ENCODE measurements around the gene PDCD5.
A peak's percentile ranks its signal among the peaks of the same experiment; 100 is the strongest.

Gene PDCD5

DNA sequence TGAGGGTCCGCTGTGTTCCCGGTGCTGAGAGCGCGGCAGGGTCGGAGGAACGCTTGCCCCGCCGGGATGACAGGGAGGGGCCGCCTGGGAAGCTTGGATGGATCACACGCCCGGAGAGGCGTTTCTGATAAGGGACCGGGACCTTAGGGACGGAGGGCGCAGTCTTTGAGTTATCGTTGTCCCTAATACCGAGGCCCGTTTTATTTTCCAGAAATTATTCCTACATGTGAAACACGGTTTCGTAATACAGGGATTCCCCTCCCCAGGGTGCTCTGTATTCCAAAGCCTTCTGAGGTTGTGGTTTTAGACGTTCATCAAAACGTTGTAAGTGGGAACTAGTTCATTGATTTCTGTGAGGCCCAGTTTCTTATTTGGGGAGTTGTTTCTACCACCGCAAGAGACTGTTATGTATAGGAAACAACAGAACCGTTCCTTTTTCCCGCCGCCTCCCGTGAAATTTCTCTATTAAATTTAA lies 752 bp downstream of the PDCD5 start (continued):
- TF ChIP-seq ZNF114 (tag by site-specific recombination; IDR thresholded peaks at IDR 0.05) = no peak
- TF ChIP-seq, protein P1, sequence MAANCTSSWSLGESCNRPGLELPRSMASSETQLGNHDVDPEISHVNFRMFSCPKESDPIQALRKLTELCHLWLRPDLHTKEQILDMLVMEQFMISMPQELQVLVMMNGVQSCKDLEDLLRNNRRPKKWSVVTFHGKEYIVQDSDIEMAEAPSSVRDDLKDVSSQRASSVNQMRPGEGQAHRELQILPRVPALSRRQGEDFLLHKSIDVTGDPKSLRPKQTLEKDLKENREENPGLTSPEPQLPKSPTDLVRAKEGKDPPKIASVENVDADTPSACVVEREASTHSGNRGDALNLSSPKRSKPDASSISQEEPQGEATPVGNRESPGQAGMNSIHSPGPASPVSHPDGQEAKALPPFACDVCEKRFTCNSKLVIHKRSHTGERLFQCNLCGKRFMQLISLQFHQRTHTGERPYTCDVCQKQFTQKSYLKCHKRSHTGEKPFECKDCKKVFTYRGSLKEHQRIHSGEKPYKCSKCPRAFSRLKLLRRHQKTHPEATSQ (tag by site-specific recombination; IDR thresholded peaks at IDR 0.05) = no peak
- TF ChIP-seq ZNF366 (tag by site-specific recombination; conservative IDR thresholded peaks at IDR 0.05) = no peak
- TF ChIP-seq ZNF302 (tag by site-specific recombination; IDR thresholded peaks at IDR 0.05; ENCODE audit: low read depth) = no peak
- TF ChIP-seq ZNF621 (tag by site-specific recombination; IDR thresholded peaks at IDR 0.05) = no peak
- TF ChIP-seq, protein P2, sequence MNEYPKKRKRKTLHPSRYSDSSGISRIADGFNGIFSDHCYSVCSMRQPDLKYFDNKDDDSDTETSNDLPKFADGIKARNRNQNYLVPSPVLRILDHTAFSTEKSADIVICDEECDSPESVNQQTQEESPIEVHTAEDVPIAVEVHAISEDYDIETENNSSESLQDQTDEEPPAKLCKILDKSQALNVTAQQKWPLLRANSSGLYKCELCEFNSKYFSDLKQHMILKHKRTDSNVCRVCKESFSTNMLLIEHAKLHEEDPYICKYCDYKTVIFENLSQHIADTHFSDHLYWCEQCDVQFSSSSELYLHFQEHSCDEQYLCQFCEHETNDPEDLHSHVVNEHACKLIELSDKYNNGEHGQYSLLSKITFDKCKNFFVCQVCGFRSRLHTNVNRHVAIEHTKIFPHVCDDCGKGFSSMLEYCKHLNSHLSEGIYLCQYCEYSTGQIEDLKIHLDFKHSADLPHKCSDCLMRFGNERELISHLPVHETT (tag by site-specific recombination; IDR thresholded peaks at IDR 0.05) = no peak
- TF ChIP-seq, protein P3, sequence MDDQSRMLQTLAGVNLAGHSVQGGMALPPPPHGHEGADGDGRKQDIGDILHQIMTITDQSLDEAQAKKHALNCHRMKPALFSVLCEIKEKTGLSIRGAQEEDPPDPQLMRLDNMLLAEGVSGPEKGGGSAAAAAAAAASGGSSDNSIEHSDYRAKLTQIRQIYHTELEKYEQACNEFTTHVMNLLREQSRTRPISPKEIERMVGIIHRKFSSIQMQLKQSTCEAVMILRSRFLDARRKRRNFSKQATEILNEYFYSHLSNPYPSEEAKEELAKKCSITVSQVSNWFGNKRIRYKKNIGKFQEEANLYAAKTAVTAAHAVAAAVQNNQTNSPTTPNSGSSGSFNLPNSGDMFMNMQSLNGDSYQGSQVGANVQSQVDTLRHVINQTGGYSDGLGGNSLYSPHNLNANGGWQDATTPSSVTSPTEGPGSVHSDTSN (CRISPR knock-in tag; IDR thresholded peaks at IDR 0.05) = no peak
- TF ChIP-seq, protein P4, sequence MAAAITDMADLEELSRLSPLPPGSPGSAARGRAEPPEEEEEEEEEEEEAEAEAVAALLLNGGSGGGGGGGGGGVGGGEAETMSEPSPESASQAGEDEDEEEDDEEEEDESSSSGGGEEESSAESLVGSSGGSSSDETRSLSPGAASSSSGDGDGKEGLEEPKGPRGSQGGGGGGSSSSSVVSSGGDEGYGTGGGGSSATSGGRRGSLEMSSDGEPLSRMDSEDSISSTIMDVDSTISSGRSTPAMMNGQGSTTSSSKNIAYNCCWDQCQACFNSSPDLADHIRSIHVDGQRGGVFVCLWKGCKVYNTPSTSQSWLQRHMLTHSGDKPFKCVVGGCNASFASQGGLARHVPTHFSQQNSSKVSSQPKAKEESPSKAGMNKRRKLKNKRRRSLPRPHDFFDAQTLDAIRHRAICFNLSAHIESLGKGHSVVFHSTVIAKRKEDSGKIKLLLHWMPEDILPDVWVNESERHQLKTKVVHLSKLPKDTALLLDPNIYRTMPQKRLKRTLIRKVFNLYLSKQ (tag by site-specific recombination; IDR thresholded peaks at IDR 0.05; ENCODE audit: borderline replicate concordance) = no peak
- TF ChIP-seq REPIN1 (tag by site-specific recombination; IDR thresholded peaks at IDR 0.05; ENCODE audit: low read depth) = no peak
- TF ChIP-seq ZNF571 (tag by site-specific recombination; IDR thresholded peaks at IDR 0.05) = no peak
- TF ChIP-seq, protein P5, sequence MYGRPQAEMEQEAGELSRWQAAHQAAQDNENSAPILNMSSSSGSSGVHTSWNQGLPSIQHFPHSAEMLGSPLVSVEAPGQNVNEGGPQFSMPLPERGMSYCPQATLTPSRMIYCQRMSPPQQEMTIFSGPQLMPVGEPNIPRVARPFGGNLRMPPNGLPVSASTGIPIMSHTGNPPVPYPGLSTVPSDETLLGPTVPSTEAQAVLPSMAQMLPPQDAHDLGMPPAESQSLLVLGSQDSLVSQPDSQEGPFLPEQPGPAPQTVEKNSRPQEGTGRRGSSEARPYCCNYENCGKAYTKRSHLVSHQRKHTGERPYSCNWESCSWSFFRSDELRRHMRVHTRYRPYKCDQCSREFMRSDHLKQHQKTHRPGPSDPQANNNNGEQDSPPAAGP (tag by site-specific recombination; IDR thresholded peaks at IDR 0.05) = peak; percentile 67
- no peak for TF ChIP-seq GLIS1 (tag by site-specific recombination; IDR thresholded peaks at IDR 0.05)
- TF ChIP-seq, protein P6, sequence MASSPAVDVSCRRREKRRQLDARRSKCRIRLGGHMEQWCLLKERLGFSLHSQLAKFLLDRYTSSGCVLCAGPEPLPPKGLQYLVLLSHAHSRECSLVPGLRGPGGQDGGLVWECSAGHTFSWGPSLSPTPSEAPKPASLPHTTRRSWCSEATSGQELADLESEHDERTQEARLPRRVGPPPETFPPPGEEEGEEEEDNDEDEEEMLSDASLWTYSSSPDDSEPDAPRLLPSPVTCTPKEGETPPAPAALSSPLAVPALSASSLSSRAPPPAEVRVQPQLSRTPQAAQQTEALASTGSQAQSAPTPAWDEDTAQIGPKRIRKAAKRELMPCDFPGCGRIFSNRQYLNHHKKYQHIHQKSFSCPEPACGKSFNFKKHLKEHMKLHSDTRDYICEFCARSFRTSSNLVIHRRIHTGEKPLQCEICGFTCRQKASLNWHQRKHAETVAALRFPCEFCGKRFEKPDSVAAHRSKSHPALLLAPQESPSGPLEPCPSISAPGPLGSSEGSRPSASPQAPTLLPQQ (tag by site-specific recombination; IDR thresholded peaks at IDR 0.05) = no peak
- TF ChIP-seq, protein P7, sequence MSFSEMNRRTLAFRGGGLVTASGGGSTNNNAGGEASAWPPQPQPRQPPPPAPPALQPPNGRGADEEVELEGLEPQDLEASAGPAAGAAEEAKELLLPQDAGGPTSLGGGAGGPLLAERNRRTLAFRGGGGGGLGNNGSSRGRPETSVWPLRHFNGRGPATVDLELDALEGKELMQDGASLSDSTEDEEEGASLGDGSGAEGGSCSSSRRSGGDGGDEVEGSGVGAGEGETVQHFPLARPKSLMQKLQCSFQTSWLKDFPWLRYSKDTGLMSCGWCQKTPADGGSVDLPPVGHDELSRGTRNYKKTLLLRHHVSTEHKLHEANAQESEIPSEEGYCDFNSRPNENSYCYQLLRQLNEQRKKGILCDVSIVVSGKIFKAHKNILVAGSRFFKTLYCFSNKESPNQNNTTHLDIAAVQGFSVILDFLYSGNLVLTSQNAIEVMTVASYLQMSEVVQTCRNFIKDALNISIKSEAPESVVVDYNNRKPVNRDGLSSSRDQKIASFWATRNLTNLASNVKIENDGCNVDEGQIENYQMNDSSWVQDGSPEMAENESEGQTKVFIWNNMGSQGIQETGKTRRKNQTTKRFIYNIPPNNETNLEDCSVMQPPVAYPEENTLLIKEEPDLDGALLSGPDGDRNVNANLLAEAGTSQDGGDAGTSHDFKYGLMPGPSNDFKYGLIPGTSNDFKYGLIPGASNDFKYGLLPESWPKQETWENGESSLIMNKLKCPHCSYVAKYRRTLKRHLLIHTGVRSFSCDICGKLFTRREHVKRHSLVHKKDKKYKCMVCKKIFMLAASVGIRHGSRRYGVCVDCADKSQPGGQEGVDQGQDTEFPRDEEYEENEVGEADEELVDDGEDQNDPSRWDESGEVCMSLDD (tag by site-specific recombination; IDR thresholded peaks at IDR 0.05) = 0 out of 2 replicates have a peak, but pooled peaks have one; percentile 41
- TF ChIP-seq HOXD13 (CRISPR knock-in tag; IDR thresholded peaks at IDR 0.05; ENCODE audit: borderline replicate concordance) = no peak
- no peak for TF ChIP-seq ZNF776 (tag by site-specific recombination; IDR thresholded peaks at IDR 0.05; ENCODE audit: borderline replicate concordance)
- no peak for TF ChIP-seq SCRT1 (tag by site-specific recombination; IDR thresholded peaks at IDR 0.05; ENCODE audit: borderline replicate concordance)
- TF ChIP-seq ZNF133 (tag by site-specific recombination; IDR thresholded peaks at IDR 0.05) = no peak
- no peak for TF ChIP-seq TRIM28 (IDR thresholded peaks at IDR 0.05; ENCODE audit: borderline replicate concordance, low read length)
- no peak for TF ChIP-seq ZNF830 (tag by site-specific recombination; IDR thresholded peaks at IDR 0.05; ENCODE audit: low read depth)
- no peak for TF ChIP-seq ZFHX2 (tag by site-specific recombination; conservative IDR thresholded peaks at IDR 0.05)
- TF ChIP-seq TCF7L2 (IDR thresholded peaks at IDR 0.05; ENCODE audit: borderline replicate concordance, low read depth, low read length) = no peak
- no peak for TF ChIP-seq ZNF777 (tag by site-specific recombination; IDR thresholded peaks at IDR 0.05; ENCODE audit: borderline replicate concordance)
- no peak for TF ChIP-seq ZNF529 (tag by site-specific recombination; IDR thresholded peaks at IDR 0.05; ENCODE audit: insufficient replicate concordance)
- TF ChIP-seq HOXA7 (CRISPR knock-in tag; IDR thresholded peaks at IDR 0.05; ENCODE audit: borderline replicate concordance) = no peak
- TF ChIP-seq, protein P8, sequence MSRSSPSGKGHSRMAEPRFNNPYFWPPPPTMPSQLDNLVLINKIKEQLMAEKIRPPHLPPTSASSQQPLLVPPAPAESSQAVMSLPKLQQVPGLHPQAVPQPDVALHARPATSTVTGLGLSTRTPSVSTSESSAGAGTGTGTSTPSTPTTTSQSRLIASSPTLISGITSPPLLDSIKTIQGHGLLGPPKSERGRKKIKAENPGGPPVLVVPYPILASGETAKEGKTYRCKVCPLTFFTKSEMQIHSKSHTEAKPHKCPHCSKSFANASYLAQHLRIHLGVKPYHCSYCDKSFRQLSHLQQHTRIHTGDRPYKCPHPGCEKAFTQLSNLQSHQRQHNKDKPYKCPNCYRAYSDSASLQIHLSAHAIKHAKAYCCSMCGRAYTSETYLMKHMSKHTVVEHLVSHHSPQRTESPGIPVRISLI (tag by site-specific recombination; IDR thresholded peaks at IDR 0.05) = no peak
- no peak for TF ChIP-seq ZNF169 (tag by site-specific recombination; IDR thresholded peaks at IDR 0.05)
- TF ChIP-seq ZNF335 (tag by site-specific recombination; conservative IDR thresholded peaks at IDR 0.05) = peak; percentile 70
- TF ChIP-seq ZBTB20 (tag by site-specific recombination; IDR thresholded peaks at IDR 0.05) = peak; percentile 96
